SK-N-SH treated with all-trans-retinoic acid at 6 μM for 48 hours (cell line): Measurements from ENCODE around the gene SORCS2.

Experiments used
- ATAC-seq: fragments of 200-7000 bp; cut with Tn5 transposase; 3 replicates; pipeline ENCODE4 v1.9.1; 2020; ENCODE audit warnings: mild to moderate bottlenecking, moderate library complexity
- ARNTL ChIP-seq: fragments of 450-650 bp; formaldehyde crosslinking; IDR thresholded peaks from 2 replicates; pipeline ENCODE4 v1.5.0; 2020; ENCODE audit warnings: low read depth, mild to moderate bottlenecking, moderate library complexity, borderline replicate concordance
- BACH2 ChIP-seq: fragments of 250-450 bp; sonication (Bioruptor Pico); IDR thresholded peaks from 2 replicates; pipeline ENCODE4 v1.9.0; 2021; ENCODE audit warnings: mild to moderate bottlenecking, borderline replicate concordance
- CREB5 ChIP-seq: fragments of 250-450 bp; sonication (Bioruptor Pico); IDR thresholded peaks from 2 replicates; pipeline ENCODE4 v1.5.1; 2020; ENCODE audit warnings: low read depth, mild to moderate bottlenecking, moderate library complexity
- CSDC2 ChIP-seq: fragments of 250-450 bp; sonication (Bioruptor Pico); IDR thresholded peaks from 2 replicates; pipeline ENCODE4 v1.5.0; 2020; ENCODE audit warnings: mild to moderate bottlenecking, moderate library complexity
- ESRRG ChIP-seq: fragments of 250-450 bp; sonication (Bioruptor Pico); IDR thresholded peaks from 2 replicates; pipeline ENCODE4 v1.6.1; 2021; ENCODE audit warnings: mild to moderate bottlenecking
- GLIS3 ChIP-seq: fragments of 250-450 bp; sonication (Bioruptor Pico); IDR thresholded peaks from 2 replicates; pipeline ENCODE4 v1.5.0; 2020; ENCODE audit warnings: mild to moderate bottlenecking, moderate library complexity
- OSR1 ChIP-seq: fragments of 250-450 bp; sonication (Bioruptor Pico); IDR thresholded peaks from 2 replicates; pipeline ENCODE4 v1.8.0; 2022; ENCODE audit warnings: moderate library complexity, mild to moderate bottlenecking, inconsistent platforms
- PATZ1 ChIP-seq: fragments of 250-450 bp; sonication (Bioruptor Pico); IDR thresholded peaks from 2 replicates; pipeline ENCODE4 v1.8.0; 2020; ENCODE audit warnings: mild to moderate bottlenecking, moderate library complexity, borderline replicate concordance
- POU6F1 ChIP-seq: fragments of 250-450 bp; sonication (Bioruptor Pico); IDR thresholded peaks from 2 replicates; pipeline ENCODE4 v1.8.0; 2021; ENCODE audit warnings: low read depth, mild to moderate bottlenecking, moderate library complexity, borderline replicate concordance
- PPARA ChIP-seq: fragments of 250-450 bp; sonication (Bioruptor Pico); IDR thresholded peaks from 2 replicates; pipeline ENCODE4 v1.5.0; 2020; ENCODE audit warnings: mild to moderate bottlenecking, borderline replicate concordance
- RARB ChIP-seq: fragments of 250-450 bp; sonication (Bioruptor Pico); IDR thresholded peaks from 2 replicates; pipeline ENCODE4 v1.8.0; 2021; ENCODE audit warnings: mild to moderate bottlenecking, moderate library complexity
- SNAI2 ChIP-seq: fragments of 250-450 bp; sonication (Bioruptor Pico); IDR thresholded peaks from 2 replicates; pipeline ENCODE4 v1.5.0; 2020; ENCODE audit warnings: mild to moderate bottlenecking, moderate library complexity
- TCF4 ChIP-seq: fragments of 250-450 bp; sonication (Bioruptor Pico); IDR thresholded peaks from 2 replicates; pipeline ENCODE4 v1.8.0; 2021; ENCODE audit warnings: mild to moderate bottlenecking, moderate library complexity, borderline replicate concordance
- TOX ChIP-seq: fragments of 250-450 bp; sonication (Bioruptor Pico); IDR thresholded peaks from 2 replicates; pipeline ENCODE4 v1.8.0; 2021; ENCODE audit warnings: mild to moderate bottlenecking, moderate library complexity, borderline replicate concordance
- TSHZ2 ChIP-seq: fragments of 250-450 bp; sonication (Bioruptor Pico); IDR thresholded peaks from 2 replicates; pipeline ENCODE4 v1.5.0; 2020; ENCODE audit warnings: mild to moderate bottlenecking, moderate library complexity
- ZC3H10 ChIP-seq: fragments of 250-450 bp; sonication (Bioruptor Pico); IDR thresholded peaks from 2 replicates; pipeline ENCODE4 v1.5.1; 2021; ENCODE audit warnings: mild to moderate bottlenecking, moderate library complexity
- ZFP3 ChIP-seq: fragments of 250-450 bp; sonication (Bioruptor Pico); IDR thresholded peaks from 2 replicates; pipeline ENCODE4 v1.5.0; 2020; ENCODE audit warnings: mild to moderate bottlenecking, moderate library complexity
- ZNF70 ChIP-seq: fragments of 450-650 bp; formaldehyde crosslinking; IDR thresholded peaks from 2 replicates; pipeline ENCODE4 v1.5.0; 2020; ENCODE audit warnings: mild to moderate bottlenecking, moderate library complexity

SORCS2 gene

GRCh38 chr4:7298619-7299009, 106.3 kb downstream of the SORCS2 start:
- TF ChIP-seq TOX: no peak
- TF ChIP-seq SNAI2 (CRISPR knock-in tag): no peak
- no peak for ATAC-seq

- TF ChIP-seq CREB5 (CRISPR knock-in tag): no peak
- TF ChIP-seq, all 23 proteins: peak for 0
Measured at GRCh38 chr4:7299010-7299907, 106.9 kb downstream of the SORCS2 start.

GRCh38 chr4:7299908-7300710, 107.8 kb downstream of the SORCS2 start:
- no peak for TF ChIP-seq PATZ1 (CRISPR knock-in tag)
- no peak for TF ChIP-seq ZFP3 (CRISPR knock-in tag)
- TF ChIP-seq TCF4: no peak
- TF ChIP-seq ZC3H10: no peak
- no peak for TF ChIP-seq RARB (CRISPR knock-in tag)
- no peak for TF ChIP-seq PPARA (CRISPR knock-in tag)
- TF ChIP-seq CREB5 (CRISPR knock-in tag): no peak
- no peak for TF ChIP-seq OSR1
- TF ChIP-seq ESRRG: no peak
- no peak for TF ChIP-seq SNAI2 (CRISPR knock-in tag)
- TF ChIP-seq TSHZ2 (CRISPR knock-in tag): no peak
- TF ChIP-seq ZNF70 (CRISPR knock-in tag): no peak
- TF ChIP-seq BACH2 (CRISPR knock-in tag): no peak
- no peak for TF ChIP-seq CSDC2
- no peak for TF ChIP-seq TOX
- no peak for TF ChIP-seq POU6F1 (CRISPR knock-in tag)
- no peak for TF ChIP-seq ARNTL (CRISPR knock-in tag)
- TF ChIP-seq, all 23 proteins: peak for 0
- no peak for ATAC-seq

More at GRCh38 chr4:7299010-7299907, 106.9 kb downstream of the SORCS2 start:
- no peak for ATAC-seq

GRCh38 chr4:7300711-7301095, 108.4 kb downstream of the SORCS2 start:
- no peak for TF ChIP-seq ESRRG
- TF ChIP-seq BACH2 (CRISPR knock-in tag): no peak
- no peak for TF ChIP-seq ZC3H10
- no peak for TF ChIP-seq CREB5 (CRISPR knock-in tag)
- TF ChIP-seq TCF4: no peak
- TF ChIP-seq ZNF70 (CRISPR knock-in tag): no peak
- TF ChIP-seq RARB (CRISPR knock-in tag): no peak
- no peak for TF ChIP-seq TOX
- no peak for TF ChIP-seq PPARA (CRISPR knock-in tag)
- no peak for TF ChIP-seq POU6F1 (CRISPR knock-in tag)
- no peak for TF ChIP-seq GLIS3 (CRISPR knock-in tag)
- no peak for TF ChIP-seq ARNTL (CRISPR knock-in tag)
- TF ChIP-seq CSDC2: no peak
- no peak for ATAC-seq
